A549 (cell line): ENCODE data around the gene ENOX2. TPM values are rescaled to one million over a fixed set of nuclear protein-coding genes. Genes with fewer than 3 reads are reported as not detected.

Experiments used
- ATAC-seq, 2 experiments: fragments of 200-7000 bp in 1 of 2; fragments of >200 bp in 1 of 2; cut with Nextera tagmentation in 1 of 2; cut with Tn5 transposase in 1 of 2; 3 replicates each; pipeline versions ENCODE4 v1.8.0 to v1.9.1; 2018 to 2020; ENCODE audit warnings: mild to moderate bottlenecking in 1 of 2, moderate library complexity in 1 of 2
- CTCF ChIA-PET: fragments of 300-600 bp; sonication (Branson Sonifier 250); formaldehyde crosslinking; extraction: SDS; loops from one replicate; lab custom pipeline; 2021; ENCODE audit warnings: antibody characterized with exemption, inconsistent platforms; lab: Yijun Ruan, JAX
- POLR2A ChIA-PET: fragments of 350-600 bp; formaldehyde crosslinking; extraction: SDS; loops from one replicate; lab custom pipeline; 2021; ENCODE audit warnings: antibody characterized with exemption, inconsistent platforms; lab: Yijun Ruan, JAX
- DNase-seq, 2 experiments: peaks; one replicate each; pipeline versions ENCODE4 v3.0.0 to v3.0.0-alpha.2; 2011 to 2016; ENCODE audit warnings: low read depth in 1 of 2, low spot score in 1 of 2
- FAIRE-seq: peaks from 2 replicates; lab custom pipeline; 2011; peaks lifted over from hg19 to GRCh38; lab: Jason Lieb, UNC
- H3K27ac ChIP-seq, 2 experiments: fragments of >200 bp; sonication (Bioruptor Twin); formaldehyde crosslinking; 3 replicates each; pipeline ENCODE4 v1.5.1; 2016 to 2017
- H3K4me1 ChIP-seq: fragments of >200 bp; sonication (Bioruptor Twin); formaldehyde crosslinking; 3 replicates; pipeline ENCODE4 v1.6.1; 2016
- H3K4me2 ChIP-seq: fragments of >200 bp; sonication (Bioruptor Twin); formaldehyde crosslinking; 3 replicates; pipeline ENCODE4 v1.6.1; 2016
- H3K4me3 ChIP-seq: fragments of >200 bp; sonication (Bioruptor Twin); formaldehyde crosslinking; 3 replicates; pipeline ENCODE4 v1.5.1; 2016
- H3K9me3 ChIP-seq: fragments of >200 bp; sonication (Bioruptor Twin); formaldehyde crosslinking; 3 replicates; pipeline ENCODE4 v1.6.1; 2016
- BHLHE40 ChIP-seq: IDR thresholded peaks from 2 replicates; pipeline ENCODE4 v1.6.1; 2012; ENCODE audit warnings: low read depth, low read length, inconsistent platforms
- CBX2 ChIP-seq: fragments of 200-600 bp; sonication (generic); IDR thresholded peaks from 2 replicates; pipeline ENCODE4 v1.6.1; 2016; ENCODE audit warnings: low read depth, mild to moderate bottlenecking, borderline replicate concordance
- CBX8 ChIP-seq: fragments of 200-600 bp; sonication (generic); IDR thresholded peaks from 2 replicates; pipeline ENCODE4 v1.6.1; 2016
- CHD4 ChIP-seq: fragments of 200-600 bp; sonication (generic); IDR thresholded peaks from 2 replicates; pipeline ENCODE4 v1.6.1; 2016; ENCODE audit warnings: antibody characterized with exemption, mild to moderate bottlenecking, borderline replicate concordance
- EHF ChIP-seq: fragments of 250-450 bp; sonication (Bioruptor Pico); IDR thresholded peaks from 2 replicates; pipeline ENCODE4 v1.5.0; 2020; ENCODE audit warnings: mild to moderate bottlenecking
- EP300 ChIP-seq, 2 experiments: fragments of >200 bp; sonication (Bioruptor Twin); formaldehyde crosslinking; IDR thresholded peaks; 2 replicates in 1 of 2; 3 replicates in 1 of 2; pipeline ENCODE4 v1.6.1; 2016 to 2017
- ESRRA ChIP-seq: fragments of 150-350 bp; IDR thresholded peaks from 2 replicates; pipeline ENCODE4 v1.6.1; 2014; ENCODE audit warnings: mild to moderate bottlenecking, low read length, borderline replicate concordance
- FOSB ChIP-seq: fragments of 250-450 bp; sonication (Bioruptor Pico); IDR thresholded peaks from 2 replicates; pipeline ENCODE4 v1.5.0; 2020; ENCODE audit warnings: mild to moderate bottlenecking, moderate library complexity
- FOSL2 ChIP-seq, 2 experiments: fragments of 450-650 bp in 1 of 2; fragments of >200 bp in 1 of 2; sonication (Bioruptor Twin) in 1 of 2; formaldehyde crosslinking; IDR thresholded peaks; 2 replicates each; pipeline versions ENCODE4 v1.5.0 to v1.6.1; 2016 to 2020; ENCODE audit warnings: mild to moderate bottlenecking in 1 of 2, moderate library complexity in 1 of 2
- FOXS1 ChIP-seq: fragments of 250-450 bp; sonication (Bioruptor Pico); IDR thresholded peaks from 2 replicates; pipeline ENCODE4 v1.5.0; 2020; ENCODE audit warnings: mild to moderate bottlenecking, moderate library complexity
- HDAC2 ChIP-seq: fragments of 200-600 bp; sonication (generic); IDR thresholded peaks from 2 replicates; pipeline ENCODE4 v1.6.1; 2016
- HEYL ChIP-seq: fragments of 250-450 bp; sonication (Bioruptor Pico); IDR thresholded peaks from 2 replicates; pipeline ENCODE4 v1.8.0; 2021; ENCODE audit warnings: mild to moderate bottlenecking, moderate library complexity
- JUN ChIP-seq, 2 experiments: fragments of >200 bp; sonication (Bioruptor Twin); formaldehyde crosslinking; IDR thresholded peaks; 2 replicates in 1 of 2; 3 replicates in 1 of 2; pipeline ENCODE4 v1.6.1; 2016 to 2017
- JUNB ChIP-seq: fragments of >200 bp; sonication (Bioruptor Twin); formaldehyde crosslinking; IDR thresholded peaks from 2 replicates; pipeline ENCODE4 v1.6.1; 2016
- MYC ChIP-seq: IDR thresholded peaks from 2 replicates; pipeline ENCODE4 v1.6.1; 2012; ENCODE audit warnings: mild to moderate bottlenecking, inconsistent platforms, low read length, improper control_type of control experiment, borderline replicate concordance
- NFE2L2 ChIP-seq: fragments of 150-350 bp; conservative IDR thresholded peaks from 2 replicates; pipeline ENCODE4 v1.6.1; 2014; ENCODE audit warnings: low read length
- PHF8 ChIP-seq: fragments of 200-600 bp; sonication (generic); IDR thresholded peaks from 2 replicates; pipeline ENCODE4 v1.6.1; 2016; ENCODE audit warnings: low read depth, mild to moderate bottlenecking, antibody characterized with exemption, moderate library complexity, borderline replicate concordance
- POLR2AphosphoS2 ChIP-seq: conservative IDR thresholded peaks from 2 replicates; pipeline ENCODE4 v1.6.1; 2012; ENCODE audit warnings: low read length, improper control_type of control experiment, inconsistent platforms
- RFX5 ChIP-seq: fragments of 450-650 bp; IDR thresholded peaks from 2 replicates; pipeline ENCODE4 v1.7.1; 2014; ENCODE audit warnings: antibody characterized with exemption, mild to moderate bottlenecking, moderate library complexity
- RNF2 ChIP-seq: fragments of 200-600 bp; sonication (generic); IDR thresholded peaks from 2 replicates; pipeline ENCODE4 v1.6.1; 2016; ENCODE audit warnings: low read depth, mild to moderate bottlenecking, antibody characterized with exemption, moderate library complexity, borderline replicate concordance
- SMC3 ChIP-seq: fragments of >200 bp; sonication (Bioruptor Twin); formaldehyde crosslinking; IDR thresholded peaks from 3 replicates; pipeline ENCODE4 v1.6.1; 2018; ENCODE audit warnings: inconsistent platforms
- TFCP2L1 ChIP-seq: fragments of 250-450 bp; sonication (Bioruptor Pico); IDR thresholded peaks from 2 replicates; pipeline ENCODE4 v1.5.0; 2021; ENCODE audit warnings: mild to moderate bottlenecking
- TP53 ChIP-seq: fragments of 250-450 bp; sonication (Bioruptor Pico); IDR thresholded peaks from 2 replicates; pipeline ENCODE4 v1.5.0; 2021; ENCODE audit warnings: mild to moderate bottlenecking, moderate library complexity
- ZFP36 ChIP-seq: fragments of 450-650 bp; IDR thresholded peaks from 2 replicates; pipeline ENCODE4 v1.6.1; 2014; ENCODE audit warnings: borderline replicate concordance; ENCODE audit not compliant: partially characterized antibody
- ZNF302 ChIP-seq: fragments of 250-450 bp; sonication (Bioruptor Pico); IDR thresholded peaks from 2 replicates; pipeline ENCODE4 v1.9.0; 2021; ENCODE audit warnings: inconsistent platforms, mild to moderate bottlenecking, moderate library complexity
- ZSCAN20 ChIP-seq: fragments of 250-450 bp; sonication (Bioruptor Pico); IDR thresholded peaks from 2 replicates; pipeline ENCODE4 v1.8.0; 2022; ENCODE audit warnings: mild to moderate bottlenecking, moderate library complexity
- WGBS: methylation state at CpG from one replicate; pipeline ENCODE4 v1.1.6; 2017; ENCODE audit errors: missing lambda C conversion rate; 5-methylcytosine and 5-hydroxymethylcytosine counted together
- polyA plus RNA-seq, 4 experiments: library from polyadenylated mRNA; depleted of rRNA in 3 of 4; stranded (reverse); fragments of >200 nt; fragmentation: RNase III in 1 of 4; extraction: RNeasy Plus Mini Kit Qiagen cat#74134 plus additional on column Dnase treatment in 1 of 4; gene quantifications; 2 replicates in 3 of 4; 3 replicates in 1 of 4; pipeline ENCODE4 v1.2.3, GENCODE V29; 2011 to 2017
- TF ChIP-seq, protein P1 (sequence below): IDR thresholded peaks from 2 replicates; pipeline ENCODE4 v1.6.1; 2012
- TF ChIP-seq, protein P2 (sequence below): fragments of 250-450 bp; sonication (Bioruptor Pico); IDR thresholded peaks from 2 replicates; pipeline ENCODE4 v1.5.0; 2021; ENCODE audit warnings: mild to moderate bottlenecking, moderate library complexity, borderline replicate concordance
- TF ChIP-seq, protein P3 (sequence below): fragments of 200-600 bp; sonication (generic); IDR thresholded peaks from 2 replicates; pipeline ENCODE4 v1.6.1; 2016; ENCODE audit warnings: antibody characterized with exemption, mild to moderate bottlenecking, moderate library complexity
- TF ChIP-seq, protein P4 (sequence below): fragments of >200 bp; sonication (Bioruptor Twin); formaldehyde crosslinking; IDR thresholded peaks from 2 replicates; pipeline ENCODE4 v1.6.1; 2016

Gene ENOX2
- polyA plus RNA-seq, 2 of the 4 experiments (the other 2 are of a cell fraction): 10.3 to 35.5 TPM

DNA sequence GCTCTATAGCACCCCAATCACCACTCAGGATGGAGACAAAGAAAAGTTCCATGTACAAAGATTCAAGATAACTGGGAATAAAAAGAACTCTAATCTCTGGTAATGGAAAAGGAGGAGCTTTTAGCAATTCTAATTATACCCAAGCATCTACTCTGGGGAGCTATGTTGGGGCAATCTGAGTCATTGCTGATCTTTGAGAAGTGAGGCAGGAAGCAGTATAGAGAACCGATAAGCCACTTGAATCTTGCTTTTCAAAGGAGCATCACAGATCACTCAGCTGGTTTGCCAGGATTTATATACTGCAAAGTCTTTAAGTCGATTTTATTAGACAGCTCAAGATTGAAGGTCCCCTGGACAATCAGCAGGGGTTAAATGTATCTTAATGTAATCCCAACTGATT, 220.0 kb downstream of the ENOX2 start:
- no peak overlapping the region for H3K4me3 ChIP-seq
- TF ChIP-seq CBX2 (no peak), RFX5 (no peak), BHLHE40 (no peak)
- TF ChIP-seq, protein P1, sequence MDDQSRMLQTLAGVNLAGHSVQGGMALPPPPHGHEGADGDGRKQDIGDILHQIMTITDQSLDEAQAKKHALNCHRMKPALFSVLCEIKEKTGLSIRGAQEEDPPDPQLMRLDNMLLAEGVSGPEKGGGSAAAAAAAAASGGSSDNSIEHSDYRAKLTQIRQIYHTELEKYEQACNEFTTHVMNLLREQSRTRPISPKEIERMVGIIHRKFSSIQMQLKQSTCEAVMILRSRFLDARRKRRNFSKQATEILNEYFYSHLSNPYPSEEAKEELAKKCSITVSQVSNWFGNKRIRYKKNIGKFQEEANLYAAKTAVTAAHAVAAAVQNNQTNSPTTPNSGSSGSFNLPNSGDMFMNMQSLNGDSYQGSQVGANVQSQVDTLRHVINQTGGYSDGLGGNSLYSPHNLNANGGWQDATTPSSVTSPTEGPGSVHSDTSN: no peak
- TF ChIP-seq, all 56 proteins: peak for 0
- 54% methylated on average over 2 of the region's 2 CpGs for WGBS
- no peak for DNase-seq
- H3K9me3 ChIP-seq: no peaks in the 10 kb centered on the region
- no peak overlapping the region for H3K4me2 ChIP-seq
- no peak for ATAC-seq
- POLR2A ChIA-PET: no interaction called here
- CTCF ChIA-PET: no interaction called here
- no peaks in the 10 kb centered on the region for H3K4me1 ChIP-seq
- no peak overlapping the region for H3K27ac ChIP-seq
- FAIRE-seq: no peak

DNA sequence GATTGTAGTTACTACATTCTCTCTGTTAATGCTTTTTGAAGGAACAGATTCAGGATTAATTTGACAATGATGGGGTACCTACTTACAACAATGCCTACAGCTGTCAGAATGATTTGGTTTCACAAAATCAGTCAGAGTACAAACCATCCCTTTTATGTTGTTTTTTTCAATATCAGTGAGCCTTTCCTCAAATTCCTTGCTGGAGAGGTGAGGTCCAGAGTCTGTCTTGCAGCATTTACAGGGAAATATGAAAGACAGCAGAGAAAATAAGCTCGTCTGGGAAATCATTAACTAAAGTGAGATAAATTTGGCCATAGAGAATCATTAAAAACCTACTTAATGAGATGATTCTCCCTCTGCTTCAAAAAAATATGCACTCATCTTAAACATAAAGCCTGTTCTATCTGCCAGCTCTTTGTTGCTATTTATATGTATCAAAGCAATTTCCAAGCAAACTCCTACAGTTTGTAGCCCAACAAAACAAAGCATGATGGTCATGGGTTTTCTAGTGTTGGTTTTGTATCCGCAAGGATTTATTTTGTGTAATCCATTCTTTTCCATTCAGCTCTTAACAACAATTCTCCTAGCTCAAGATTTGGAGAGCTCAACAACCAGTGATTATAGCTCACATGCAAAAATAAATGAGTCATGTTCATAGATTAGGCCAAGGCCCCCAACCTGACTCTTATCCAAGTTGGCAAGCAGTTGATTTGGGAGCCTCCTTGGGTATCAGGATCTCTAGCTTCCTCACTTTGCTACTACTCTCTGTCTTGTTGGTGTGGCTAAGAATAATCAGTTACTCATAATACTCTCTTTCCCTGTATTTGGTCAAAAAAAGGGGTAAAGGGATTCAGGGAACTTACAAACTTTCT, 222.6 kb downstream of the ENOX2 start:
- ATAC-seq: no peak
- CTCF ChIA-PET: no interaction called here
- peak; percentile 90 for FAIRE-seq

DNA sequence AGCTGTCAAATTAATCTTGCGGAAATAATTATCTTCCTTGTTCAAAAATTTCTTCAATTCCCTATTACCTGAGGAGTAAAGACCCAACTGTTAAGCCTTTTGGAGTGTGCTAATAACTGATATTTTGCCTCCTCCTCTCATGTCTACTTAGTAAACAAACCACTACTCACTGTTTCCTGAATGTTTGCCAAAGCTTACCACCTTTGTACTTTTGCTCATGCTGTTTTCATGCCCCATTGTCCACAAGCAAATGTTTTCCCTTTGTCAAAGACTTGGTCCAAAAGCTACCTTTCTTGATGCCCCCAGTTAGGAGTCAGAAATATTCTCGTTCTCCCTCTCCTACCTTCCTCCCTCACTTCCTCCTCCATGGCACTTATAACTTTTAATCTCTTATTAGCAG, 226.1 kb downstream of the ENOX2 start:
- ATAC-seq: no peak
- TF ChIP-seq MYC (no peak), SMC3 (no peak), ZSCAN20 (CRISPR knock-in tag) (no peak), TP53 (CRISPR knock-in tag) (no peak), FOSL2 (IDR thresholded peaks at IDR 0.05) (no peak), FOSL2 (CRISPR knock-in tag; IDR thresholded peaks at IDR 0.05) (no peak), CBX8 (no peak), EP300 (IDR thresholded peaks at IDR 0.05) (no peak), HEYL (CRISPR knock-in tag) (no peak), JUNB (no peak), RNF2 (no peak), JUN (IDR thresholded peaks at IDR 0.05) (no peak), ZFP36 (no peak), PHF8 (no peak), ESRRA (no peak), RFX5 (no peak), FOSB (no peak)
- TF ChIP-seq, protein P2, sequence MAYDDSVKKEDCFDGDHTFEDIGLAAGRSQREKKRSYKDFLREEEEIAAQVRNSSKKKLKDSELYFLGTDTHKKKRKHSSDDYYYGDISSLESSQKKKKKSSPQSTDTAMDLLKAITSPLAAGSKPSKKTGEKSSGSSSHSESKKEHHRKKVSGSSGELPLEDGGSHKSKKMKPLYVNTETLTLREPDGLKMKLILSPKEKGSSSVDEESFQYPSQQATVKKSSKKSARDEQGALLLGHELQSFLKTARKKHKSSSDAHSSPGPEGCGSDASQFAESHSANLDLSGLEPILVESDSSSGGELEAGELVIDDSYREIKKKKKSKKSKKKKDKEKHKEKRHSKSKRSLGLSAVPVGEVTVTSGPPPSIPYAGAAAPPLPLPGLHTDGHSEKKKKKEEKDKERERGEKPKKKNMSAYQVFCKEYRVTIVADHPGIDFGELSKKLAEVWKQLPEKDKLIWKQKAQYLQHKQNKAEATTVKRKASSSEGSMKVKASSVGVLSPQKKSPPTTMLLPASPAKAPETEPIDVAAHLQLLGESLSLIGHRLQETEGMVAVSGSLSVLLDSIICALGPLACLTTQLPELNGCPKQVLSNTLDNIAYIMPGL (CRISPR knock-in tag): no peak
- TF ChIP-seq, protein P3, sequence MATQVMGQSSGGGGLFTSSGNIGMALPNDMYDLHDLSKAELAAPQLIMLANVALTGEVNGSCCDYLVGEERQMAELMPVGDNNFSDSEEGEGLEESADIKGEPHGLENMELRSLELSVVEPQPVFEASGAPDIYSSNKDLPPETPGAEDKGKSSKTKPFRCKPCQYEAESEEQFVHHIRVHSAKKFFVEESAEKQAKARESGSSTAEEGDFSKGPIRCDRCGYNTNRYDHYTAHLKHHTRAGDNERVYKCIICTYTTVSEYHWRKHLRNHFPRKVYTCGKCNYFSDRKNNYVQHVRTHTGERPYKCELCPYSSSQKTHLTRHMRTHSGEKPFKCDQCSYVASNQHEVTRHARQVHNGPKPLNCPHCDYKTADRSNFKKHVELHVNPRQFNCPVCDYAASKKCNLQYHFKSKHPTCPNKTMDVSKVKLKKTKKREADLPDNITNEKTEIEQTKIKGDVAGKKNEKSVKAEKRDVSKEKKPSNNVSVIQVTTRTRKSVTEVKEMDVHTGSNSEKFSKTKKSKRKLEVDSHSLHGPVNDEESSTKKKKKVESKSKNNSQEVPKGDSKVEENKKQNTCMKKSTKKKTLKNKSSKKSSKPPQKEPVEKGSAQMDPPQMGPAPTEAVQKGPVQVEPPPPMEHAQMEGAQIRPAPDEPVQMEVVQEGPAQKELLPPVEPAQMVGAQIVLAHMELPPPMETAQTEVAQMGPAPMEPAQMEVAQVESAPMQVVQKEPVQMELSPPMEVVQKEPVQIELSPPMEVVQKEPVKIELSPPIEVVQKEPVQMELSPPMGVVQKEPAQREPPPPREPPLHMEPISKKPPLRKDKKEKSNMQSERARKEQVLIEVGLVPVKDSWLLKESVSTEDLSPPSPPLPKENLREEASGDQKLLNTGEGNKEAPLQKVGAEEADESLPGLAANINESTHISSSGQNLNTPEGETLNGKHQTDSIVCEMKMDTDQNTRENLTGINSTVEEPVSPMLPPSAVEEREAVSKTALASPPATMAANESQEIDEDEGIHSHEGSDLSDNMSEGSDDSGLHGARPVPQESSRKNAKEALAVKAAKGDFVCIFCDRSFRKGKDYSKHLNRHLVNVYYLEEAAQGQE: no peak
- Histone ChIP-seq H3K4me3 (no peak overlapping the region), H3K27ac (no peak overlapping the region), H3K4me2 (peak overlapping the region; percentile 23; the same call in 1 of the 3 replicates), H3K9me3 (no peaks in the 10 kb centered on the region), H3K4me1 (0 out of 3 replicates have a peak, but pooled peaks cover 9% of the 10 kb centered on the region)
- no peak for FAIRE-seq
- DNase-seq: peak in 1 of 2 experiments; percentile 1
- CTCF ChIA-PET: no interaction called here
- POLR2A ChIA-PET: no interaction called here
- whole genome bisulfite sequencing: 70% methylated on average over 2 of the region's 2 CpGs

More for the DNA sequence above, 222.6 kb downstream of the ENOX2 start:
- no peak overlapping the region for H3K27ac ChIP-seq
- POLR2A ChIA-PET: no interaction called here
- no peaks in the 10 kb centered on the region for H3K9me3 ChIP-seq
- DNase-seq: no peak
- 0 out of 3 replicates have a peak, but pooled peaks cover 9% of the 10 kb centered on the region for H3K4me1 ChIP-seq
- WGBS: 73% methylated on average over 2 of the region's 2 CpGs
- no peak overlapping the region for H3K4me2 ChIP-seq
- no peak overlapping the region for H3K4me3 ChIP-seq
- TF ChIP-seq ZNF302 (CRISPR knock-in tag): no peak
- TF ChIP-seq TFCP2L1 (CRISPR knock-in tag): no peak
- TF ChIP-seq, protein P4, sequence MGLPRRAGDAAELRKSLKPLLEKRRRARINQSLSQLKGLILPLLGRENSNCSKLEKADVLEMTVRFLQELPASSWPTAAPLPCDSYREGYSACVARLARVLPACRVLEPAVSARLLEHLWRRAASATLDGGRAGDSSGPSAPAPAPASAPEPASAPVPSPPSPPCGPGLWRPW: no peak
- TF ChIP-seq POLR2AphosphoS2: no peak
- no peak for TF ChIP-seq EHF (CRISPR knock-in tag)
- TF ChIP-seq HDAC2: no peak
- no peak for TF ChIP-seq CHD4
- no peak for TF ChIP-seq FOXS1 (CRISPR knock-in tag)
- TF ChIP-seq NFE2L2: no peak
